NT2/D1 (cell line): ENCODE data around the gene SLC20A1.

Experiments
- DNase-seq: peaks from one replicate; pipeline ENCODE4 v3.0.0-alpha.2; 2011; ENCODE audit warnings: low read depth, low spot score
- H3K27me3 ChIP-seq: 2 replicates; pipeline ENCODE4 v1.6.0; 2011; ENCODE audit warnings: mild to moderate bottlenecking; ENCODE audit not compliant: insufficient read length, insufficient read depth
- H3K36me3 ChIP-seq: 2 replicates; pipeline ENCODE4 v1.6.1; 2011; ENCODE audit warnings: mild to moderate bottlenecking, low read length, mixed read lengths; ENCODE audit not compliant: insufficient read depth, insufficient read length
- H3K4me1 ChIP-seq: 2 replicates; pipeline ENCODE4 v1.5.1; 2011; ENCODE audit not compliant: insufficient read depth, insufficient read length
- H3K4me3 ChIP-seq: 2 replicates; pipeline ENCODE4 v1.5.1; 2011; ENCODE audit warnings: low read depth; ENCODE audit not compliant: insufficient read length
- H3K9ac ChIP-seq: 2 replicates; pipeline ENCODE4 v1.6.0; 2011; ENCODE audit warnings: low read depth; ENCODE audit not compliant: insufficient read length
- H3K9me3 ChIP-seq: 2 replicates; pipeline ENCODE4 v1.5.1; 2011; ENCODE audit warnings: mild to moderate bottlenecking, low read length; ENCODE audit not compliant: insufficient read depth
- SUZ12 ChIP-seq: IDR thresholded peaks from 2 replicates; pipeline ENCODE4 v1.6.1; 2011; ENCODE audit not compliant: insufficient read length, insufficient read depth; ENCODE audit errors: extremely low read depth
- YY1 ChIP-seq: IDR thresholded peaks from 2 replicates; pipeline ENCODE4 v1.6.1; 2011; ENCODE audit not compliant: insufficient read length, insufficient read depth
- ZNF274 ChIP-seq: IDR thresholded peaks from 2 replicates; pipeline ENCODE4 v1.6.1; 2011; ENCODE audit warnings: mild to moderate bottlenecking, low read depth, low read length

The SLC20A1 gene

GRCh38 chr2:112710956-112711750 is 65.4 kb downstream of the SLC20A1 start:
- Histone ChIP-seq H3K4me3 (no peak overlapping the region), H3K36me3 (no peaks in the 10 kb centered on the region), H3K4me1 (peaks cover 6% of the 10 kb centered on the region), H3K27me3 (no peaks in the 10 kb centered on the region), H3K9me3 (no peaks in the 10 kb centered on the region), H3K9ac (no peak overlapping the region)
- no peak for TF ChIP-seq ZNF274
- no peak for TF ChIP-seq SUZ12
- TF ChIP-seq YY1, result no peak
- DNase-seq, result no peak

- no peaks in the 10 kb centered on the region for H3K36me3 ChIP-seq
- H3K4me3 ChIP-seq, result no peak overlapping the region
- peaks cover 6% of the 10 kb centered on the region for H3K4me1 ChIP-seq
- TF ChIP-seq SUZ12, result no peak
- DNase-seq, result no peak
- H3K9ac ChIP-seq, result no peak overlapping the region
- H3K27me3 ChIP-seq, result no peaks in the 10 kb centered on the region
- no peaks in the 10 kb centered on the region for H3K9me3 ChIP-seq
Measured at GRCh38 chr2:112712465-112712864, 66.7 kb downstream of the SLC20A1 start.

- Histone ChIP-seq H3K4me1 (peaks cover 6% of the 10 kb centered on the region), H3K9ac (no peak overlapping the region), H3K9me3 (no peaks in the 10 kb centered on the region), H3K36me3 (no peaks in the 10 kb centered on the region), H3K27me3 (no peaks in the 10 kb centered on the region), H3K4me3 (no peak overlapping the region)
- TF ChIP-seq SUZ12, result no peak
- TF ChIP-seq YY1, result no peak
- TF ChIP-seq ZNF274, result no peak
- no peak for DNase-seq
Measured at GRCh38 chr2:112712903-112713584, 67.3 kb downstream of the SLC20A1 start.
